ENCODE measurements around the gene PARD3. TPM values are rescaled to one million over a fixed set of nuclear protein-coding genes. Genes with fewer than 3 reads are reported as not detected.
"Not testable (repeated sequence)": the region's sequence is repeated elsewhere in the genome, so short reads cannot be mapped to it uniquely, and the experiment has no call there.

Gene PARD3
- total RNA-seq, 4 donors from 2014 or later: 42.6 to 63.6 (median 55.2) TPM

DNA sequence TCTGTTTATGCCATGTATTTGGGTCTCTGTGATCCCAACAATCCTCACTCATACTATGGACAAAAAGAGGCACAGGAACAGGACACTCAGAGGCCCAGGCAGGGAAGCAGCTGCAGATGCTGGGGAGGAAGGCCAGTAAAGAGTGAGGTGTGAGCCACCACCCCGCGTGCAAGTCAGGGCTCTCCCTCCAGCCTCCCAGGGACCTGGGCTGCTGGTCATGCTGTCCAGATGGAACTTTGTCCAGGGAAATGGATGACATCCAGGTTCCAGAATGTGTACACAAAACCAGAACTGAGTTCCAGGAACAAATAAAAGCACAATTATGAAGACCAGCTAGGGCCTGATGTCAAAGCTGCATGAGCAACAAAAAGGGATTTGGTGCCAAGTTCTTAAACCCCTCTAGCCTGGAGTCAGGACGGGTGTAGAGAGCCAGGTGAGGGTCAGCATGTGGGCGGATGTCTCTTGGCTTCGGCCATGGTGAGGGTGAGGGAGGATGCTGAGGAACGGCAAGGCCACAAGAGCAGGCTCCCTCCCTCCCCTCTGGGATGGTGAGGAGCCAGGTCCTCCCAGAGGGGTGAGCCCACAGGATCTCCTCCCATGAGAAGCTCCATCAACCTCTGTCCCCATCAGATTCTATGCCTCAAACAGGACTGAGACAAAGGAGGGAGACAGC is 739.7 kb downstream of the PARD3 start:
- Histone ChIP-seq H3K36me3 (no peaks in the 10 kb centered on the region), H3K4me3 (no peak overlapping the region), H3K27me3 (no peaks in the 10 kb centered on the region), H3K27ac (no peak overlapping the region), H3K4me1 (peaks cover 0 to 6% (median 0%) of the 10 kb centered on the region in 4 donors), H3K9me3 (peaks cover 0 to 11% (median 0%) of the 10 kb centered on the region in 4 donors)
- no peak for TF ChIP-seq POLR2A (IDR thresholded peaks at IDR 0.05)
- TF ChIP-seq EP300 (IDR thresholded peaks at IDR 0.05): no peak
- TF ChIP-seq CTCF (IDR thresholded peaks at IDR 0.05): no peak
- 80% methylated on average over 6 of the region's 6 CpGs for WGBS, 2 donors
- DNase-seq (ENCODE audit: low spot score in 2 of 2): no peak

DNA sequence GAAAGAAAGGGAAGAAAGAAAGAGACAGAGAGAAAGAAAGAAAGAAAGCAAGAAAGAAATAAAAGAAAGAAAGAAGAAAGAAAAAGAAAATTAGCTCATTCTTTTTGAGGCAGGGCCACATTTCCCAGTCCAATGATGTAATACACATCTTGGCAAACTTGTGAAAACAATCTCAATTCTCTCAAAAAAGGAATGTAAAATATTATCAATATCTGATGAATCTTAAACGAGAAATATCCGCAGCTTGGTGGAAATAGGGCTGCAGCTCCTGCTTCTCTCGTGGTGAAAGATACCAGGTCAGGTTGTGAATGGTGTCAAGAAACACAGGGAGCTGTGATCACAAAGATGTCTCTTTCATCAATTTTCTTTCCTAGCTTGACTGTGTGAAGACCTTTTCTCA is 741.0 kb downstream of the PARD3 start:
- Histone ChIP-seq H3K4me1 (peaks cover 0 to 6% (median 0%) of the 10 kb centered on the region in 4 donors), H3K9me3 (peaks cover 0 to 15% (median 0%) of the 10 kb centered on the region in 4 donors), H3K27me3 (no peaks in the 10 kb centered on the region), H3K27ac (no peak overlapping the region), H3K36me3 (no peaks in the 10 kb centered on the region), H3K4me3 (no peak overlapping the region)
- DNase-seq (ENCODE audit: low spot score in 2 of 2): no peak
- WGBS, 2 donors: 68 to 74% methylated on average over 3 of the region's 3 CpGs
- TF ChIP-seq CTCF (IDR thresholded peaks at IDR 0.05): no peak
- TF ChIP-seq EP300 (IDR thresholded peaks at IDR 0.05): no peak
- no peak for TF ChIP-seq POLR2A (IDR thresholded peaks at IDR 0.05)

DNA sequence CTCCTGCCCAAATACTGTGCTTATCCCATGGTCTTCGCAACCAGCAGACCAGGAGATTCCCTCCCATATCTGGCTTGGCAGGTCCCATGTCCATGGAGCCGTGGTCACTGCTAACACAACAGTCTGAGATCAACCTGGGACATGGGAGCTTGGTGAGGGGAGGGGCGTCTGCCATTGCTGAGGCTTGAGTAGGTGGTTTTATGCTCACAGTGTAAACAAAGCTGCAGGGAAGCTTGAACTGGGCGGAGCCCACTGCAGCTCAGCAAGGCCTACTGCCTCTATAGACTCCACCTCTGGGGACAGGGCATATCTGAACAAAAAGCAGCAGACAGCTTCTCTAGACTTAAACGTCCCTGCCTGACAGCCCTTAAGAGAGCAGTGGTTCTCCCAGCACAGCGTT is 747.4 kb downstream of the PARD3 start:
- H3K4me1 ChIP-seq; H3K36me3 ChIP-seq; H3K27me3 ChIP-seq; H3K4me3 ChIP-seq; H3K27ac ChIP-seq; DNase-seq (ENCODE audit: low spot score in 2 of 2): not testable (repeated sequence)
- peaks cover 0 to 41% (median 6%) of the 10 kb centered on the region in 4 donors for H3K9me3 ChIP-seq
- 83 to 88% methylated on average over 4 to 5 of the region's 6 CpGs for WGBS, 2 donors

DNA sequence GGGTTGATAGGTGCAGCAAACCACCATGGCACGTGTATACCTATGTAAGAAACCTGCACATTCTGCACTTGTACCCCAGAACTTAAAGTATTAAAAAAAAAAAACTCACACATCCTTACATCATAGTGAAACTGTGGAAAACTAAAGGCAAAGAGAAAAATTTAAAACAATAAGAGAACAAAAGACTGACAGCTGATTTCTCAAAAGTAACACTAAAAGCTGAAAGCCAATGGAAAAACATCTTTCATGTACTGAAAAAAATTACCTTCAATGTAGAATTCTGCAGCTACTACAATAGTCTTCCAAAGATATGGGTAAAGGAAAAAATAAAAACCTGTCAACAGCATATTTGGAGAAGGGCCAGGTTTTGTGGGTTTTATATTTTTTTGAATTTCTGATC is 751.5 kb downstream of the PARD3 start:
- WGBS, 2 donors: 89 to 93% methylated on average over 1 of the region's 1 CpG
- Histone ChIP-seq H3K27ac (no peak overlapping the region), H3K9me3 (peaks cover 0 to 46% (median 8%) of the 10 kb centered on the region in 4 donors), H3K4me3 (no peak overlapping the region), H3K4me1 (no peaks in the 10 kb centered on the region), H3K36me3 (no peaks in the 10 kb centered on the region), H3K27me3 (no peaks in the 10 kb centered on the region)
- DNase-seq (ENCODE audit: low spot score in 2 of 2): no peak
- TF ChIP-seq POLR2A (IDR thresholded peaks at IDR 0.05) (no peak), CTCF (IDR thresholded peaks at IDR 0.05) (no peak), EP300 (IDR thresholded peaks at IDR 0.05) (no peak)

DNA sequence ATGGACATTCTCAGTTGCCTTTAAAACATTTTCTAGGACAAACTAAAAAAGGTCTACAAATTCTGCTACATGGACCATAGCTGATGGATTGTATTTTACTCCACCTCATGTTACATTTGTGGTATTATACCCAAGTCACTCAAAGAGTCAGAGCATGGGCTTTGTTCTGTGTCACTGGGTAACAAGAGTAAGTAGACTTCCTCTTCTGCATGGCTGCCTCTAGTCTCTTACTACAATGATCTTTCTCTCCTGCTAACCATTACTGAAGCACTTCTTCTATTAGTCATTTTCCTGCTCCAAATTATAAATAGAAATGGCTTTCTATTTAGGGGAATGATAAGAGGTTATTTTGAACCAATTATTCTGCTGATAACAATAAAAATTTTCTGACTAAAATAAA is 753.3 kb downstream of the PARD3 start:
- TF ChIP-seq EP300 (IDR thresholded peaks at IDR 0.05): no peak
- no peak for TF ChIP-seq CTCF (IDR thresholded peaks at IDR 0.05)
- no peak for TF ChIP-seq POLR2A (IDR thresholded peaks at IDR 0.05)
- no peak for DNase-seq (ENCODE audit: low spot score in 2 of 2)
- Histone ChIP-seq H3K36me3 (no peaks in the 10 kb centered on the region), H3K4me3 (no peak overlapping the region), H3K27ac (no peak overlapping the region), H3K4me1 (no peaks in the 10 kb centered on the region), H3K27me3 (no peaks in the 10 kb centered on the region), H3K9me3 (peaks cover 0 to 41% (median 8%) of the 10 kb centered on the region in 4 donors)

Small RNAs within 50 kb of the gene (small RNA-seq; reads per million reads assigned to genes)
- gene ELOBP4: not detected
- gene RF00019: not detected
- not detected for gene RPL37P18
